Endothelial cell of umbilical vein (primary cell): ENCODE measurements around the gene MTO1. TPM values are rescaled to one million over a fixed set of nuclear protein-coding genes. Genes with fewer than 3 reads are reported as not detected.

Experiments used
- BruUV-seq: library from RNA; stranded (reverse); fragments of 400-500 nt; replicated peaks from 2 replicates; lab custom pipeline; 2021; lab: Mats Ljungman, UMichigan
- CTCF ChIA-PET: fragments of 300-600, 350-600 bp; sonication (Branson Sonifier 250); formaldehyde crosslinking; loops from one replicate; lab custom pipeline; 2021; ENCODE audit warnings: antibody characterized with exemption, inconsistent platforms; lab: Charles Lee
- POLR2A ChIA-PET: fragments of 300-600, 350-600 bp; sonication (Branson Sonifier 250); formaldehyde crosslinking; loops from one replicate; lab custom pipeline; 2021; ENCODE audit warnings: antibody characterized with exemption, inconsistent platforms; lab: Charles Lee
- DNase-seq: peaks from one replicate; pipeline ENCODE4 v3.0.0-alpha.2; 2011; ENCODE audit warnings: low read depth, low spot score
- FAIRE-seq: peaks from 2 replicates; lab custom pipeline; 2011; peaks lifted over from hg19 to GRCh38; lab: Jason Lieb, UNC
- H2AFZ ChIP-seq: 2 replicates; pipeline ENCODE4 v1.6.0; 2012; ENCODE audit warnings: low read depth, low read length, control low read depth, inconsistent platforms
- H3K27ac ChIP-seq: 2 replicates; pipeline ENCODE4 v1.5.1; 2011; ENCODE audit warnings: low read depth, mild to moderate bottlenecking, control low read depth, low read length, moderate library complexity; ENCODE audit not compliant: insufficient read depth
- H3K27me3 ChIP-seq, 2 experiments: 2 replicates each; pipeline versions ENCODE4 v1.6.0 to v1.6.1; 2011; ENCODE audit warnings: low read length in 2 of 2, mixed read lengths in 1 of 2; ENCODE audit not compliant: control insufficient read depth in 2 of 2, insufficient read depth in 2 of 2
- H3K36me3 ChIP-seq, 2 experiments: 2 replicates in 1 of 2; 3 replicates in 1 of 2; pipeline ENCODE4 v1.5.1; 2011; ENCODE audit warnings: low read length in 2 of 2, mild to moderate bottlenecking in 1 of 2, moderate library complexity in 1 of 2; ENCODE audit not compliant: control insufficient read depth in 2 of 2, insufficient read depth in 2 of 2; ENCODE audit errors: extremely low read depth in 1 of 2
- H3K4me1 ChIP-seq: 3 replicates; pipeline ENCODE4 v1.5.1; 2011; ENCODE audit warnings: mild to moderate bottlenecking, low read length; ENCODE audit not compliant: control insufficient read depth, insufficient read depth; ENCODE audit errors: extremely low read depth
- H3K4me2 ChIP-seq: 2 replicates; pipeline ENCODE4 v1.6.1; 2011; ENCODE audit warnings: low read length, control low read depth, mixed read lengths; ENCODE audit not compliant: insufficient read depth
- H3K4me3 ChIP-seq, 3 experiments: fragments of 200-600 bp in 1 of 3; sonication (generic), shearing (Covaris generic) in 1 of 3; replicated peaks in 1 of 3; 2 replicates each; pipeline ENCODE4 v1.5.1; 2011 to 2016; ENCODE audit warnings: control low read depth in 3 of 3, low read length in 3 of 3, mild to moderate bottlenecking in 2 of 3, inconsistent platforms in 1 of 3, low read depth in 1 of 3, moderate library complexity in 1 of 3; ENCODE audit not compliant: insufficient read depth in 1 of 3
- H3K79me2 ChIP-seq: 2 replicates; pipeline ENCODE4 v1.6.0; 2012; ENCODE audit warnings: low read length, inconsistent platforms; ENCODE audit not compliant: control insufficient read depth, insufficient read depth
- H3K9ac ChIP-seq: replicated peaks from 2 replicates; pipeline ENCODE3; 2011; ENCODE audit warnings: low read length, control low read depth; ENCODE audit not compliant: insufficient read depth; ENCODE audit errors: extremely low read depth
- H3K9me1 ChIP-seq: replicated peaks from 3 replicates; pipeline ENCODE4 v1.6.0; 2011; ENCODE audit warnings: mild to moderate bottlenecking, low read length; ENCODE audit not compliant: control insufficient read depth, insufficient read depth; ENCODE audit errors: extremely low read depth
- H3K9me3 ChIP-seq: replicated peaks from 2 replicates; pipeline ENCODE4 v1.5.1; 2012; ENCODE audit warnings: low read length, inconsistent platforms; ENCODE audit not compliant: control insufficient read depth, insufficient read depth
- H4K20me1 ChIP-seq: replicated peaks from 2 replicates; pipeline ENCODE3; 2011; ENCODE audit warnings: mild to moderate bottlenecking, low read length; ENCODE audit not compliant: control insufficient read depth, insufficient read depth; ENCODE audit errors: extremely low read depth
- EZH2 ChIP-seq: IDR thresholded peaks from 2 replicates; pipeline ENCODE4 v1.6.1; 2012; ENCODE audit warnings: borderline replicate concordance, low read depth, mild to moderate bottlenecking, moderate library complexity, low read length, inconsistent platforms; ENCODE audit not compliant: severe bottlenecking
- FOS ChIP-seq: IDR thresholded peaks from 2 replicates; pipeline ENCODE4 v1.6.1; 2011; ENCODE audit warnings: mild to moderate bottlenecking, low read length, moderate library complexity, borderline replicate concordance; ENCODE audit not compliant: insufficient read depth
- GATA2 ChIP-seq: IDR thresholded peaks from 2 replicates; pipeline ENCODE4 v1.7.0; 2011; ENCODE audit warnings: low read depth, mild to moderate bottlenecking, moderate library complexity, mixed read lengths, low read length; ENCODE audit not compliant: insufficient read length, insufficient read depth
- JUN ChIP-seq: IDR thresholded peaks from 2 replicates; pipeline ENCODE4 v1.6.1; 2011; ENCODE audit warnings: borderline replicate concordance, low read depth; ENCODE audit not compliant: insufficient read length, insufficient read depth
- MYC ChIP-seq: IDR thresholded peaks from one replicate; pipeline ENCODE4 v1.6.1; 2011; ENCODE audit warnings: mild to moderate bottlenecking, low read depth, low read length
- POLR2A ChIP-seq: IDR thresholded peaks from 2 replicates; pipeline ENCODE4 v1.6.1; 2012; ENCODE audit warnings: low read depth, mild to moderate bottlenecking, control low read depth, low read length
- POLR2AphosphoS5 ChIP-seq: IDR thresholded peaks from 2 replicates; pipeline ENCODE4 v1.6.1; 2012; ENCODE audit warnings: low read depth, mild to moderate bottlenecking, control low read depth, low read length, moderate library complexity; ENCODE audit not compliant: insufficient read depth
- dilution Hi-C: fragments of 300-500 bp; cut with MboI; formaldehyde crosslinking; loops from one replicate; pipeline ENCODE4 v1.15.0; 2019; ENCODE audit warnings: low sequenced_read_pairs; ENCODE audit not compliant: extremely low pct_ligation_motif_present
- intact Hi-C: fragments of 100-400 bp; cut with micrococcal nuclease; formaldehyde crosslinking; loops from one replicate; pipeline ENCODE4 v1.10.0; 2022
- polyA plus RNA-seq, 4 experiments: library from polyadenylated mRNA; depleted of rRNA in 3 of 4; stranded (reverse) in 3 of 4; unstranded in 1 of 4; fragments of >200 nt; gene quantifications; 2 replicates each; pipeline versions ENCODE4 v1.2.1 to v1.2.3, GENCODE V29; 2011 to 2012; ENCODE audit warnings: missing spikeins in 1 of 4
- total RNA-seq: library from RNA; stranded (reverse); gene quantifications from 2 replicates; pipeline ENCODE4 v1.2.3, GENCODE V29; 2021
- TF ChIP-seq, protein P1 (sequence below), 2 donors: IDR thresholded peaks; 1 replicate in 1 of 2; 2 replicates in 1 of 2; pipeline ENCODE4 v1.5.1; 2011; ENCODE audit warnings: low read length in 2 of 2, mild to moderate bottlenecking in 2 of 2, moderate library complexity in 2 of 2, control low read depth in 1 of 2, inconsistent platforms in 1 of 2, low read depth in 1 of 2; ENCODE audit not compliant: insufficient read depth in 1 of 2; ENCODE audit errors: extremely low read depth in 1 of 2
- TF ChIP-seq, protein P2 (sequence below): IDR thresholded peaks from 2 replicates; pipeline ENCODE4 v1.6.1; 2011; ENCODE audit not compliant: insufficient read depth, insufficient read length

MTO1 gene
- total and polyA plus RNA-seq, 2 donors (not counting 3 experiments of a cell fraction or from before 2014, with no cell fraction given) = 12.6 to 24.8 TPM

DNA sequence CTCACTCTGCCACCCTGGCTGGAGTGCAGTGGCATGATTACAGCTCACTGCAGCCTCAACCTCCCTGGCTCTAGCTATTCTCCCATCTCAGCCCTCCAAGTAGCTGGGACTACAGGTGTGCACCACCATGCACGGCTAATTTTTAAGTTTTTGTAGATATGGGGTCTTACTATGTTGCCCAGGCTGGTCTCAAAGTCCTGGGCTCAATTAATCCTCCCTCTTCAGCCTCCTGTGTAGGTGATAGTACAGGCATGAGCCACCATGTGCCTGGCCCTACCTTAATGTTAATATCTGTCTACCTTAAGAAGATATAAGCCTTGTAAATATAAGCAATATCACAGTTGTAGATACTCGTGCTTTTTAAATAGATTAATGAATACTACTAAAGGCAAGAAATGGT is 42.6 kb downstream of the MTO1 start:
- Histone ChIP-seq H3K27ac (no peak overlapping the region), H3K36me3 (peaks cover 1 to 10% of the 10 kb centered on the region in 2 experiments), H3K4me3 (no peak overlapping the region), H3K27me3 (no peaks in the 10 kb centered on the region), H3K9ac (no peak overlapping the region), H3K9me1 (no peaks in the 10 kb centered on the region), H3K4me2 (no peak overlapping the region), H3K9me3 (no peaks in the 10 kb centered on the region), H4K20me1 (no peaks in the 10 kb centered on the region), H3K79me2 (no peaks in the 10 kb centered on the region), H2AFZ (no peak overlapping the region), H3K4me1 (no peaks in the 10 kb centered on the region)
- POLR2A ChIA-PET = no interaction called here
- CTCF ChIA-PET = interaction anchor here (1.0 to 1.8 kb wide), 2 partner anchors 9 to 11 kb away, joined by 3 to 5 read pairs; no protein-coding TSS in a partner anchor
- dilution Hi-C loops (no loop called here), intact Hi-C loops (no loop called here)
- DNase-seq (no peak), FAIRE-seq (no peak)
- no peak for TF ChIP-seq POLR2A
- TF ChIP-seq, protein P1, sequence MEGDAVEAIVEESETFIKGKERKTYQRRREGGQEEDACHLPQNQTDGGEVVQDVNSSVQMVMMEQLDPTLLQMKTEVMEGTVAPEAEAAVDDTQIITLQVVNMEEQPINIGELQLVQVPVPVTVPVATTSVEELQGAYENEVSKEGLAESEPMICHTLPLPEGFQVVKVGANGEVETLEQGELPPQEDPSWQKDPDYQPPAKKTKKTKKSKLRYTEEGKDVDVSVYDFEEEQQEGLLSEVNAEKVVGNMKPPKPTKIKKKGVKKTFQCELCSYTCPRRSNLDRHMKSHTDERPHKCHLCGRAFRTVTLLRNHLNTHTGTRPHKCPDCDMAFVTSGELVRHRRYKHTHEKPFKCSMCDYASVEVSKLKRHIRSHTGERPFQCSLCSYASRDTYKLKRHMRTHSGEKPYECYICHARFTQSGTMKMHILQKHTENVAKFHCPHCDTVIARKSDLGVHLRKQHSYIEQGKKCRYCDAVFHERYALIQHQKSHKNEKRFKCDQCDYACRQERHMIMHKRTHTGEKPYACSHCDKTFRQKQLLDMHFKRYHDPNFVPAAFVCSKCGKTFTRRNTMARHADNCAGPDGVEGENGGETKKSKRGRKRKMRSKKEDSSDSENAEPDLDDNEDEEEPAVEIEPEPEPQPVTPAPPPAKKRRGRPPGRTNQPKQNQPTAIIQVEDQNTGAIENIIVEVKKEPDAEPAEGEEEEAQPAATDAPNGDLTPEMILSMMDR (IDR thresholded peaks at IDR 0.05; ENCODE audit: extremely low read depth in 1 of 2, insufficient read depth in 1 of 2, low read depth in 1 of 2, low read length in 2 of 2) = no peak
- TF ChIP-seq FOS = no peak
- TF ChIP-seq MYC = no peak
- no peak for TF ChIP-seq GATA2
- TF ChIP-seq, protein P2, sequence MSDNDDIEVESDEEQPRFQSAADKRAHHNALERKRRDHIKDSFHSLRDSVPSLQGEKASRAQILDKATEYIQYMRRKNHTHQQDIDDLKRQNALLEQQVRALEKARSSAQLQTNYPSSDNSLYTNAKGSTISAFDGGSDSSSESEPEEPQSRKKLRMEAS = no peak
- no peak for TF ChIP-seq POLR2AphosphoS5
- no peak for TF ChIP-seq EZH2
- no peak for TF ChIP-seq JUN
- no TSS peak for BruUV-seq
